Endothelial cell (in vitro differentiated cells): ENCODE data around the gene PACS2. TPM values are rescaled to one million over a fixed set of nuclear protein-coding genes. Genes with fewer than 3 reads are reported as not detected.
"Not testable (repeated sequence)": the region's sequence is repeated elsewhere in the genome, so short reads cannot be mapped to it uniquely, and the experiment has no call there.

Experiments used
- DNase-seq: peaks from one replicate; pipeline ENCODE4 v3.0.0; 2021; ENCODE audit warnings: low spot score
- H3K27ac Mint-ChIP-seq: one replicate; pipeline ENCODE4 v1.8.0; 2021; ENCODE audit warnings: mixed read lengths, inconsistent platforms; ENCODE audit not compliant: unreplicated experiment
- H3K27me3 Mint-ChIP-seq: one replicate; pipeline ENCODE4 v1.8.0; 2021; ENCODE audit warnings: mild to moderate bottlenecking, moderate library complexity, mixed read lengths, inconsistent platforms; ENCODE audit not compliant: unreplicated experiment
- H3K36me3 Mint-ChIP-seq: one replicate; pipeline ENCODE4 v1.8.0; 2021; ENCODE audit warnings: mild to moderate bottlenecking, low read depth, mixed read lengths, inconsistent platforms; ENCODE audit not compliant: unreplicated experiment
- H3K4me1 Mint-ChIP-seq: one replicate; pipeline ENCODE4 v1.8.0; 2021; ENCODE audit warnings: mild to moderate bottlenecking, mixed read lengths, inconsistent platforms; ENCODE audit not compliant: unreplicated experiment
- H3K4me3 Mint-ChIP-seq: one replicate; pipeline ENCODE4 v1.8.0; 2021; ENCODE audit warnings: mild to moderate bottlenecking, mixed read lengths, inconsistent platforms; ENCODE audit not compliant: unreplicated experiment
- H3K9me3 Mint-ChIP-seq: one replicate; pipeline ENCODE4 v1.8.0; 2021; ENCODE audit warnings: mixed read lengths, inconsistent platforms; ENCODE audit not compliant: unreplicated experiment
- CTCF ChIP-seq: fragments of 200-600 bp; sonication (generic); IDR thresholded peaks from one replicate; pipeline ENCODE4 v1.5.0; 2021; ENCODE audit warnings: antibody characterized with exemption; ENCODE audit not compliant: unreplicated experiment
- total RNA-seq: library from RNA; stranded (reverse); fragmentation: NEBNext Ultra II Directional; extraction: Animal tissue kit (Norgen Biotek cat#: 25700); gene quantifications from one replicate; pipeline ENCODE4 v1.2.1, GENCODE V29; 2021; ENCODE audit not compliant: unreplicated experiment

Gene PACS2
- total RNA-seq, 1 donor from 2014 or later: 113 TPM

- Mint-ChIP-seq H3K27me3 (peaks cover 5% of the 10 kb centered on the region), H3K9me3 (no peaks in the 10 kb centered on the region)
- DNase-seq: no peak
Observed at GRCh38 chr14:105290621-105291346, 23.8 kb upstream of the PACS2 start.

GRCh38 chr14:105292826-105293711, 21.5 kb upstream of the PACS2 start:
- no peak for TF ChIP-seq CTCF
- Mint-ChIP-seq H3K4me3 (no peak overlapping the region), H3K36me3 (no peaks in the 10 kb centered on the region), H3K9me3 (no peaks in the 10 kb centered on the region), H3K27me3 (peaks cover 5% of the 10 kb centered on the region), H3K4me1 (peaks cover 14% of the 10 kb centered on the region), H3K27ac (peak overlapping the region; percentile 80)
- no peak for DNase-seq

More at GRCh38 chr14:105290621-105291346, 23.8 kb upstream of the PACS2 start:
- peaks cover 14% of the 10 kb centered on the region for H3K4me1 Mint-ChIP-seq
- H3K27ac Mint-ChIP-seq: no peak overlapping the region
- peaks cover 1% of the 10 kb centered on the region for H3K36me3 Mint-ChIP-seq
- no peak overlapping the region for H3K4me3 Mint-ChIP-seq
- TF ChIP-seq CTCF: no peak

GRCh38 chr14:105294142-105294597, 20.4 kb upstream of the PACS2 start:
- DNase-seq: no peak
- Mint-ChIP-seq H3K4me3 (peak overlapping the region; percentile 3), H3K36me3 (no peaks in the 10 kb centered on the region), H3K9me3 (no peaks in the 10 kb centered on the region), H3K27me3 (peaks cover 5% of the 10 kb centered on the region), H3K4me1 (peaks cover 14% of the 10 kb centered on the region), H3K27ac (peak overlapping the region; percentile 32)
- TF ChIP-seq CTCF: no peak

GRCh38 chr14:105297311-105297710, 17.2 kb upstream of the PACS2 start:
- peaks cover 20% of the 10 kb centered on the region for H3K4me1 Mint-ChIP-seq
- not testable (repeated sequence) for H3K27me3 Mint-ChIP-seq, H3K9me3 Mint-ChIP-seq, H3K36me3 Mint-ChIP-seq, H3K27ac Mint-ChIP-seq, H3K4me3 Mint-ChIP-seq, DNase-seq

- H3K27ac Mint-ChIP-seq: peak overlapping the region; percentile 80
Observed at GRCh38 chr14:105299654-105300541, 14.7 kb upstream of the PACS2 start.

More at GRCh38 chr14:105299654-105300541, 14.7 kb upstream of the PACS2 start:
- no peaks in the 10 kb centered on the region for H3K9me3 Mint-ChIP-seq
- DNase-seq: peak; percentile 43
- no peak for TF ChIP-seq CTCF
- H3K36me3 Mint-ChIP-seq: peaks cover 14% of the 10 kb centered on the region
- H3K4me3 Mint-ChIP-seq: peak overlapping the region; percentile 92
- peaks cover 13% of the 10 kb centered on the region for H3K4me1 Mint-ChIP-seq
- peaks cover 15% of the 10 kb centered on the region for H3K27me3 Mint-ChIP-seq
